ENCODE data around the gene NHS. TPM values are rescaled to one million over a fixed set of nuclear protein-coding genes. Genes with fewer than 3 reads are reported as not detected.

Gene NHS
- total RNA-seq, 1 experiment from 2014 or later, result 4.6 TPM

GRCh38 chrX:17580539-17581152 lies 205.6 kb downstream of the NHS start:
- DNase-seq (ENCODE audit: extremely low read depth, low read depth), result no peak

- DNase-seq (ENCODE audit: extremely low read depth, low read depth), result no peak
Observed at GRCh38 chrX:17581641-17582040, 206.6 kb downstream of the NHS start.

- no peak for DNase-seq (ENCODE audit: extremely low read depth, low read depth)
Observed at GRCh38 chrX:17584248-17584681, 209.3 kb downstream of the NHS start.

- DNase-seq (ENCODE audit: extremely low read depth, low read depth), result no peak
Observed at GRCh38 chrX:17585006-17585405, 210.0 kb downstream of the NHS start.

- DNase-seq (ENCODE audit: extremely low read depth, low read depth), result no peak
Observed at GRCh38 chrX:17587366-17587765, 212.4 kb downstream of the NHS start.

GRCh38 chrX:17588303-17588702 lies 213.3 kb downstream of the NHS start:
- no peak for DNase-seq (ENCODE audit: extremely low read depth, low read depth)

GRCh38 chrX:17590892-17591740 lies 216.1 kb downstream of the NHS start:
- DNase-seq (ENCODE audit: extremely low read depth, low read depth), result peak; percentile 71

- DNase-seq (ENCODE audit: extremely low read depth, low read depth), result peak; percentile 54
Observed at GRCh38 chrX:17591741-17592110, 216.7 kb downstream of the NHS start.

GRCh38 chrX:17592117-17592516 lies 217.1 kb downstream of the NHS start:
- no peak for DNase-seq (ENCODE audit: extremely low read depth, low read depth)

- no peak for DNase-seq (ENCODE audit: extremely low read depth, low read depth)
Observed at GRCh38 chrX:17594693-17595092, 219.7 kb downstream of the NHS start.

- DNase-seq (ENCODE audit: extremely low read depth, low read depth), result no peak
Observed at GRCh38 chrX:17595456-17596035, 220.5 kb downstream of the NHS start.

GRCh38 chrX:17596061-17596460 lies 221.1 kb downstream of the NHS start:
- DNase-seq (ENCODE audit: extremely low read depth, low read depth), result no peak

- no peak for DNase-seq (ENCODE audit: extremely low read depth, low read depth)
Observed at GRCh38 chrX:17596546-17597205, 221.7 kb downstream of the NHS start.

- DNase-seq (ENCODE audit: extremely low read depth, low read depth), result no peak
Observed at GRCh38 chrX:17597327-17597726, 222.3 kb downstream of the NHS start.

GRCh38 chrX:17597836-17598439 lies 222.9 kb downstream of the NHS start:
- no peak for DNase-seq (ENCODE audit: extremely low read depth, low read depth)

GRCh38 chrX:17601441-17602200 lies 226.6 kb downstream of the NHS start:
- no peak for DNase-seq (ENCODE audit: extremely low read depth, low read depth)

GRCh38 chrX:17602245-17602644 lies 227.2 kb downstream of the NHS start:
- no peak for DNase-seq (ENCODE audit: extremely low read depth, low read depth)

GRCh38 chrX:17603196-17603595 lies 228.2 kb downstream of the NHS start:
- DNase-seq (ENCODE audit: extremely low read depth, low read depth), result no peak

- no peak for DNase-seq (ENCODE audit: extremely low read depth, low read depth)
Observed at GRCh38 chrX:17605676-17606075, 230.7 kb downstream of the NHS start.

GRCh38 chrX:17606231-17606630 lies 231.2 kb downstream of the NHS start:
- no peak for DNase-seq (ENCODE audit: extremely low read depth, low read depth)
